Right lobe of liver (tissue), 4 donors: ENCODE measurements around the gene LMTK3.

ENCODE experiments used
- POLR2A ChIP-seq: fragments of 450-650 bp; IDR thresholded peaks from one replicate; pipeline ENCODE4 v1.6.1; 2017; ENCODE audit warnings: antibody characterized with exemption, mild to moderate bottlenecking
- TF ChIP-seq, protein P1 (sequence below), 4 donors: fragments of 200-600 bp in 3 of 4; fragments of 450-650 bp in 1 of 4; IDR thresholded peaks; one replicate each; pipeline versions ENCODE4 v1.5.1 to v1.8.0; 2016 to 2022; ENCODE audit warnings: antibody characterized with exemption in 4 of 4, mild to moderate bottlenecking in 2 of 4
- donor health status: DM: no; HTN: no; CAD: no.
- donor health status: DM: no; HTN: no; CAD: no.
- donor health status: DM: no; HTN: yes; CAD: no.

DNA sequence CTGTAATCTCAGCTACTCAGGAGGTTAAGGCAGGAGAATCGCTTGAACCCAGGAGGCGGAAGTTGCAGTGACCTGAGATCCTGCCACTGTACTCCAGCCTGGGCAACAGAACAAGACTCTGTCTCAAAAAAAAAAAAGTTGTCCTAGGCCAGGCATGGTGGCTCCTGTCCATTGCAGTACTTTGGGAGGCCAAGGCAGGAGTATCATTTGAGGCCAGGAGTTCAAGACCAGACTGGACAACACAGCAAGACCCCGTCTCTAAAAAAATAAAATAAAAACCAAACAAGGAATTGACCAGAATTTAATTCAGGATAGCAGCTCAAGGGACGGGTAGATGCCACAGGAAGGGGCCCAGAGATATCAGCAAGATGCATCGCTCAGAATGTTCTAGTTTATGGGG is 45.2 kb upstream of the LMTK3 start:
- TF ChIP-seq, protein P1, sequence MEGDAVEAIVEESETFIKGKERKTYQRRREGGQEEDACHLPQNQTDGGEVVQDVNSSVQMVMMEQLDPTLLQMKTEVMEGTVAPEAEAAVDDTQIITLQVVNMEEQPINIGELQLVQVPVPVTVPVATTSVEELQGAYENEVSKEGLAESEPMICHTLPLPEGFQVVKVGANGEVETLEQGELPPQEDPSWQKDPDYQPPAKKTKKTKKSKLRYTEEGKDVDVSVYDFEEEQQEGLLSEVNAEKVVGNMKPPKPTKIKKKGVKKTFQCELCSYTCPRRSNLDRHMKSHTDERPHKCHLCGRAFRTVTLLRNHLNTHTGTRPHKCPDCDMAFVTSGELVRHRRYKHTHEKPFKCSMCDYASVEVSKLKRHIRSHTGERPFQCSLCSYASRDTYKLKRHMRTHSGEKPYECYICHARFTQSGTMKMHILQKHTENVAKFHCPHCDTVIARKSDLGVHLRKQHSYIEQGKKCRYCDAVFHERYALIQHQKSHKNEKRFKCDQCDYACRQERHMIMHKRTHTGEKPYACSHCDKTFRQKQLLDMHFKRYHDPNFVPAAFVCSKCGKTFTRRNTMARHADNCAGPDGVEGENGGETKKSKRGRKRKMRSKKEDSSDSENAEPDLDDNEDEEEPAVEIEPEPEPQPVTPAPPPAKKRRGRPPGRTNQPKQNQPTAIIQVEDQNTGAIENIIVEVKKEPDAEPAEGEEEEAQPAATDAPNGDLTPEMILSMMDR (IDR thresholded peaks at IDR 0.05) = no peak
- no peak for TF ChIP-seq POLR2A
